Measurements from ENCODE around the gene PHF2.

Gene PHF2

GRCh38 chr9:93568169-93568568, 8.2 kb upstream of the PHF2 start:
- DNase-seq (ENCODE audit: low read depth): no peak

GRCh38 chr9:93569621-93570174, 6.7 kb upstream of the PHF2 start:
- no peak for DNase-seq (ENCODE audit: low read depth)

- DNase-seq (ENCODE audit: low read depth): no peak
Measured at GRCh38 chr9:93572221-93572620, 4.2 kb upstream of the PHF2 start.

- no peak for DNase-seq (ENCODE audit: low read depth)
Measured at GRCh38 chr9:93572636-93573515, 3.5 kb upstream of the PHF2 start.

- DNase-seq (ENCODE audit: low read depth): no peak
Measured at GRCh38 chr9:93573516-93573828, 2.9 kb upstream of the PHF2 start.

- no peak for DNase-seq (ENCODE audit: low read depth)
Measured at GRCh38 chr9:93574091-93574899, 2.1 kb upstream of the PHF2 start.

- DNase-seq (ENCODE audit: low read depth): no peak
Measured at GRCh38 chr9:93574900-93575795, 1.2 kb upstream of the PHF2 start.

GRCh38 chr9:93575796-93576257, 557 bp upstream of the PHF2 start:
- DNase-seq (ENCODE audit: low read depth): no peak

GRCh38 chr9:93577078-93577974, 942 bp downstream of the PHF2 start:
- no peak for DNase-seq (ENCODE audit: low read depth)

GRCh38 chr9:93577975-93578682, 1.7 kb downstream of the PHF2 start:
- DNase-seq (ENCODE audit: low read depth): no peak

GRCh38 chr9:93578844-93579243, 2.5 kb downstream of the PHF2 start:
- DNase-seq (ENCODE audit: low read depth): no peak

- no peak for DNase-seq (ENCODE audit: low read depth)
Measured at GRCh38 chr9:93579711-93580516, 3.5 kb downstream of the PHF2 start.

GRCh38 chr9:93580654-93581380, 4.4 kb downstream of the PHF2 start:
- no peak for DNase-seq (ENCODE audit: low read depth)

GRCh38 chr9:93582115-93582514, 5.7 kb downstream of the PHF2 start:
- no peak for DNase-seq (ENCODE audit: low read depth)

- no peak for DNase-seq (ENCODE audit: low read depth)
Measured at GRCh38 chr9:93582550-93582949, 6.2 kb downstream of the PHF2 start.

- DNase-seq (ENCODE audit: low read depth): no peak
Measured at GRCh38 chr9:93585259-93585658, 8.9 kb downstream of the PHF2 start.

- no peak for DNase-seq (ENCODE audit: low read depth)
Measured at GRCh38 chr9:93585695-93586094, 9.3 kb downstream of the PHF2 start.

GRCh38 chr9:93586290-93587057, 10.1 kb downstream of the PHF2 start:
- no peak for DNase-seq (ENCODE audit: low read depth)

All from amniotic epithelial cell (primary cell).